Measurements from ENCODE around the gene TPRG1L.
"Not testable (repeated sequence)": the region's sequence is repeated elsewhere in the genome, so short reads cannot be mapped to it uniquely, and the experiment has no call there.

TPRG1L gene

DNA sequence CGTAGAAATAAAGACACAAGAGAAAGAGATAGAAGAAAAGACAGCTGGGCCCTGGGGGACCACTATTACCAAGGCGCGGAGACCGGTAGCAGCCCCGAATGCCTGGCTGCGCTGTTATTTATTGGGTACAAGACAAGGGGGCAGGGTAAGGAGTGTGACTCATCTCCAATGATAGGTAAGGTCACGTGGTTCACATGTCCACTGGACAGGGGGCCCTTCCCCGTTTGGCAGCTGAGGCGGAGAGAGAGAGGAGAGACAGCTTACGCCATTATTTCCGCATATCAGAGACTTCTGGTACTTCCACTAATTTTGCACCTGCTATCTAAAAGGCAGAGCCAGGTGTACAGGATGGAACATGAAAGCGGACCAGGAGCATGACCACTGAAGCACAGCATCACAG, 4.1 kb upstream of the TPRG1L start:
- H3K4me1 ChIP-seq (ENCODE audit: control insufficient read depth, insufficient read depth, low read length), result no peaks in the 10 kb centered on the region
- TF ChIP-seq ZNF621 (tag by site-specific recombination; IDR thresholded peaks at IDR 0.05) (no peak), ZNF423 (tag by site-specific recombination; IDR thresholded peaks at IDR 0.05) (no peak), EGR2 (tag by site-specific recombination; IDR thresholded peaks at IDR 0.05; ENCODE audit: low read depth) (no peak), OVOL3 (tag by site-specific recombination; IDR thresholded peaks at IDR 0.05) (no peak), ZNF514 (tag by site-specific recombination; IDR thresholded peaks at IDR 0.05) (no peak), SETDB1 (IDR thresholded peaks at IDR 0.05; ENCODE audit: insufficient read length, low read length) (no peak), ZSCAN16 (tag by site-specific recombination; IDR thresholded peaks at IDR 0.05) (no peak), YY1 (tag by site-specific recombination; IDR thresholded peaks at IDR 0.05) (no peak), ZNF184 (tag by site-specific recombination; IDR thresholded peaks at IDR 0.05) (no peak)
- TF ChIP-seq, protein P1, sequence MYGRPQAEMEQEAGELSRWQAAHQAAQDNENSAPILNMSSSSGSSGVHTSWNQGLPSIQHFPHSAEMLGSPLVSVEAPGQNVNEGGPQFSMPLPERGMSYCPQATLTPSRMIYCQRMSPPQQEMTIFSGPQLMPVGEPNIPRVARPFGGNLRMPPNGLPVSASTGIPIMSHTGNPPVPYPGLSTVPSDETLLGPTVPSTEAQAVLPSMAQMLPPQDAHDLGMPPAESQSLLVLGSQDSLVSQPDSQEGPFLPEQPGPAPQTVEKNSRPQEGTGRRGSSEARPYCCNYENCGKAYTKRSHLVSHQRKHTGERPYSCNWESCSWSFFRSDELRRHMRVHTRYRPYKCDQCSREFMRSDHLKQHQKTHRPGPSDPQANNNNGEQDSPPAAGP (tag by site-specific recombination; IDR thresholded peaks at IDR 0.05), result no peak
- TF ChIP-seq, protein P2, sequence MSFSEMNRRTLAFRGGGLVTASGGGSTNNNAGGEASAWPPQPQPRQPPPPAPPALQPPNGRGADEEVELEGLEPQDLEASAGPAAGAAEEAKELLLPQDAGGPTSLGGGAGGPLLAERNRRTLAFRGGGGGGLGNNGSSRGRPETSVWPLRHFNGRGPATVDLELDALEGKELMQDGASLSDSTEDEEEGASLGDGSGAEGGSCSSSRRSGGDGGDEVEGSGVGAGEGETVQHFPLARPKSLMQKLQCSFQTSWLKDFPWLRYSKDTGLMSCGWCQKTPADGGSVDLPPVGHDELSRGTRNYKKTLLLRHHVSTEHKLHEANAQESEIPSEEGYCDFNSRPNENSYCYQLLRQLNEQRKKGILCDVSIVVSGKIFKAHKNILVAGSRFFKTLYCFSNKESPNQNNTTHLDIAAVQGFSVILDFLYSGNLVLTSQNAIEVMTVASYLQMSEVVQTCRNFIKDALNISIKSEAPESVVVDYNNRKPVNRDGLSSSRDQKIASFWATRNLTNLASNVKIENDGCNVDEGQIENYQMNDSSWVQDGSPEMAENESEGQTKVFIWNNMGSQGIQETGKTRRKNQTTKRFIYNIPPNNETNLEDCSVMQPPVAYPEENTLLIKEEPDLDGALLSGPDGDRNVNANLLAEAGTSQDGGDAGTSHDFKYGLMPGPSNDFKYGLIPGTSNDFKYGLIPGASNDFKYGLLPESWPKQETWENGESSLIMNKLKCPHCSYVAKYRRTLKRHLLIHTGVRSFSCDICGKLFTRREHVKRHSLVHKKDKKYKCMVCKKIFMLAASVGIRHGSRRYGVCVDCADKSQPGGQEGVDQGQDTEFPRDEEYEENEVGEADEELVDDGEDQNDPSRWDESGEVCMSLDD (tag by site-specific recombination; IDR thresholded peaks at IDR 0.05), result no peak
- no peaks in the 10 kb centered on the region for H3K9me3 ChIP-seq (ENCODE audit: control insufficient read depth, insufficient read depth, low read depth, low read length)
- ChIA-PET POLR2A (interaction anchor here (1.2 kb wide), 2 partner anchors 11 to 130 kb away, joined by 3 read pairs; no protein-coding TSS in a partner anchor), CTCF (interaction anchor here (0.6 to 7.8 kb wide), 22 partner anchors 9 to 179 kb away, joined by 3 to 120 read pairs (median 6); no protein-coding TSS in a partner anchor)
- no peak overlapping the region for H3K27ac ChIP-seq (ENCODE audit: extremely low read depth, low read depth, low read length)
- H3K36me3 ChIP-seq (ENCODE audit: control insufficient read depth in 2 of 2, insufficient read depth in 1 of 2, low read length in 2 of 2), result no peaks in the 10 kb centered on the region
- no peak overlapping the region for H3K4me3 ChIP-seq (ENCODE audit: low read depth, low read length)

DNA sequence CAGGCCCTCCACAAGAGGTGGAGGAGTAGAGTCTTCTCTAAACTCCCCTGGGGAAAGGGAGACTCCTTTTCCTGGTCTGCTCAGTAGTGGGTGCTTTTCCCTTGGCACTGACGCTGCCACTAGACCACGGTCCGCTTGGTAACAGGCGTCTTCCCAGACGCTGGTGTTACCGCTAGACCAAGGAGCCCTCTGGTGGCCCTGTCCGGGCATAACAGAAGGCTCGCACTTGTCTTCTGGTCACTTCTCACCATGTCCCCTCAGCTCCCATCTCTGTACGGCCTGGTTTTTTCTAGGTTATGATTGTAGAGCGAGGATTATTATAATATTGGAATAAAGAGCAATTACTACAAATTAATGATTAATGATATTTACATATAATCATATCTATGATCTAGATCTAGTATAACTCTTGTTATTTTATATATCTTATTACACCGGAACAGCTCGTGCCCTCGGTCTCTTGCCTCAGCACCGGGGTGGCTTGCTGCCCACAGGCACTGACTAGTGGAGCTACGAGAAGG, 3.6 kb upstream of the TPRG1L start:
- H3K9me3 ChIP-seq (ENCODE audit: control insufficient read depth, insufficient read depth, low read depth, low read length); H3K4me1 ChIP-seq (ENCODE audit: control insufficient read depth, insufficient read depth, low read length); H3K4me3 ChIP-seq (ENCODE audit: low read depth, low read length); H3K27ac ChIP-seq (ENCODE audit: extremely low read depth, low read depth, low read length); H3K36me3 ChIP-seq (ENCODE audit: control insufficient read depth in 2 of 2, insufficient read depth in 1 of 2, low read length in 2 of 2): not testable (repeated sequence)
- ChIA-PET POLR2A (interaction anchor here (1.2 kb wide), 2 partner anchors 11 to 130 kb away, joined by 3 read pairs; no protein-coding TSS in a partner anchor), CTCF (interaction anchor here (0.6 to 7.8 kb wide), 22 partner anchors 8 to 804 kb away, joined by 3 to 120 read pairs (median 5); no protein-coding TSS in a partner anchor)

DNA sequence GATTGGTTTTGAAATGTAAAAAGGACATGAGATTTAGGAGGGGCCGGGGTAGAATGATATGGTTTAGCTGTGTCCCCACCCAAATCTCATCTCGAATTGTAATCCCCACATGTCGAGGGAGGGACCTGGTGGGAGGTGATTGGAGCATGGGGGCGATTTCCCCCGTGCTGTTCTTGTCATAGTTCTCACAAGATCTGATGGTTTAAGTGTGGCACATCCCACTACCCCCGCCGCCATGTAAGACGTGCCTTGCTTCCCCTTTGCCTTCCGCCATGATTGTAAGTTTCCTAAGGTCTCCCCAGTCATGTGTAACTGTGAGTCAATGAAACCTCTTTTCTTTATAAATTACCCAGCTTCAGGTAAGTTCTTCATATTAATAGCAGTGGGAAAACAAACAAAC, 2.7 kb upstream of the TPRG1L start:
- H3K36me3 ChIP-seq (ENCODE audit: control insufficient read depth in 2 of 2, insufficient read depth in 1 of 2, low read length in 2 of 2); H3K4me3 ChIP-seq (ENCODE audit: low read depth, low read length); H3K4me1 ChIP-seq (ENCODE audit: control insufficient read depth, insufficient read depth, low read length); H3K27ac ChIP-seq (ENCODE audit: extremely low read depth, low read depth, low read length); POLR2A ChIA-PET; H3K9me3 ChIP-seq (ENCODE audit: control insufficient read depth, insufficient read depth, low read depth, low read length): not testable (repeated sequence)
- CTCF ChIA-PET, result interaction anchor here (0.8 to 5.5 kb wide), 11 partner anchors 14 to 169 kb away, joined by 3 to 120 read pairs (median 6); no protein-coding TSS in a partner anchor
- TF ChIP-seq ZNF677 (tag by site-specific recombination; IDR thresholded peaks at IDR 0.05), result 0 out of 2 replicates have a peak, but pooled peaks have one; percentile 51

DNA sequence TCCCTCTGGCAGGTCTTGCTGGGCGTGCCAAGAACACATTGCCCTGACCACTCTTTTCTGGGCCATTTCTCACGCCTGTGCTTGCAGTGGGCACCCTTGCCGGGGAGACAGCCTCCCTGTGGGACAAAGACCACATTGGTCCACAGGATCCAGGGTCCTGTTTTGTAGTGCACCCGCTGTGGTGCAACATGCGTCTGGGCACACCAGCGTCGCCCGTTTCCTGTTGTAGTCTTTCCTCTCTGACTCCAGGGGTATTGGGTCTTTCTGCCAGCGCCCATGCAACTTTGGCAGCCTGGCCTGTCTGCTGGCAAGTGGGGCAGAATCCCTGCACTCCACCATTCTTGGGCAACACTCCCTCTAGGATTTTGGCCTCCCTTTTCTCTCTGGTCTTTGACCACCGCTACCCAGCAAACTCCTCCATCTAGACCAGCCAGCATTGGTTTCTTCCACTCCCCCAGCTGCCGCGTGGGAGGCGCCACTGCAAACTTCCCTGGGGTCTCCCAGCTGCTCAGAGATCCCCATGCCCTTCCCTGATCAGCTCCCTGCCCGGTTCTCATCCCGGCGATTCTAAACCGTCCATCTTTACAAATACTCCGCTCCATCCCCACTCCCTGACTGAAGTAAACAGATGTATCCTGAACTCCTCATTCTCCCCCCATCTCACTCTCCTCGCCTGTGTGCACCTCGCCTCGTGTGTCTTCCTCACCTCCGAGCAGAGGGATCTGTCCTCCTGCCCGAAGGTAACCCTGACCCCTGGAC, 1.2 kb upstream of the TPRG1L start:
- ChIA-PET CTCF (interaction anchor here (0.6 to 5.5 kb wide), 7 partner anchors 8 to 171 kb away, joined by 3 to 120 read pairs (median 4); no protein-coding TSS in a partner anchor), POLR2A (no interaction called here)
- peak overlapping the region; percentile 95 for H3K4me3 ChIP-seq (ENCODE audit: low read depth, low read length)
- H3K9me3 ChIP-seq (ENCODE audit: control insufficient read depth, insufficient read depth, low read depth, low read length), result no peaks in the 10 kb centered on the region
- TF ChIP-seq, protein P3, sequence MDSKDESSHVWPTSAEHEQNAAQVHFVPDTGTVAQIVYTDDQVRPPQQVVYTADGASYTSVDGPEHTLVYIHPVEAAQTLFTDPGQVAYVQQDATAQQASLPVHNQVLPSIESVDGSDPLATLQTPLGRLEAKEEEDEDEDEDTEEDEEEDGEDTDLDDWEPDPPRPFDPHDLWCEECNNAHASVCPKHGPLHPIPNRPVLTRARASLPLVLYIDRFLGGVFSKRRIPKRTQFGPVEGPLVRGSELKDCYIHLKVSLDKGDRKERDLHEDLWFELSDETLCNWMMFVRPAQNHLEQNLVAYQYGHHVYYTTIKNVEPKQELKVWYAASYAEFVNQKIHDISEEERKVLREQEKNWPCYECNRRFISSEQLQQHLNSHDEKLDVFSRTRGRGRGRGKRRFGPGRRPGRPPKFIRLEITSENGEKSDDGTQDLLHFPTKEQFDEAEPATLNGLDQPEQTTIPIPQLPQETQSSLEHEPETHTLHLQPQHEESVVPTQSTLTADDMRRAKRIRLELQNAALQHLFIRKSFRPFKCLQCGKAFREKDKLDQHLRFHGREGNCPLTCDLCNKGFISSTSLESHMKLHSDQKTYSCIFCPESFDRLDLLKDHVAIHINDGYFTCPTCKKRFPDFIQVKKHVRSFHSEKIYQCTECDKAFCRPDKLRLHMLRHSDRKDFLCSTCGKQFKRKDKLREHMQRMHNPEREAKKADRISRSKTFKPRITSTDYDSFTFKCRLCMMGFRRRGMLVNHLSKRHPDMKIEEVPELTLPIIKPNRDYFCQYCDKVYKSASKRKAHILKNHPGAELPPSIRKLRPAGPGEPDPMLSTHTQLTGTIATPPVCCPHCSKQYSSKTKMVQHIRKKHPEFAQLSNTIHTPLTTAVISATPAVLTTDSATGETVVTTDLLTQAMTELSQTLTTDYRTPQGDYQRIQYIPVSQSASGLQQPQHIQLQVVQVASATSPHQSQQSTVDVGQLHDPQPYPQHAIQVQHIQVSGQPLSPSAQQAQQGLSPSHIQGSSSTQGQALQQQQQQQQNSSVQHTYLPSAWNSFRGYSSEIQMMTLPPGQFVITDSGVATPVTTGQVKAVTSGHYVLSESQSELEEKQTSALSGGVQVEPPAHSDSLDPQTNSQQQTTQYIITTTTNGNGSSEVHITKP (tag by site-specific recombination; IDR thresholded peaks at IDR 0.05), result peak; percentile 89
- TF ChIP-seq, protein P4, sequence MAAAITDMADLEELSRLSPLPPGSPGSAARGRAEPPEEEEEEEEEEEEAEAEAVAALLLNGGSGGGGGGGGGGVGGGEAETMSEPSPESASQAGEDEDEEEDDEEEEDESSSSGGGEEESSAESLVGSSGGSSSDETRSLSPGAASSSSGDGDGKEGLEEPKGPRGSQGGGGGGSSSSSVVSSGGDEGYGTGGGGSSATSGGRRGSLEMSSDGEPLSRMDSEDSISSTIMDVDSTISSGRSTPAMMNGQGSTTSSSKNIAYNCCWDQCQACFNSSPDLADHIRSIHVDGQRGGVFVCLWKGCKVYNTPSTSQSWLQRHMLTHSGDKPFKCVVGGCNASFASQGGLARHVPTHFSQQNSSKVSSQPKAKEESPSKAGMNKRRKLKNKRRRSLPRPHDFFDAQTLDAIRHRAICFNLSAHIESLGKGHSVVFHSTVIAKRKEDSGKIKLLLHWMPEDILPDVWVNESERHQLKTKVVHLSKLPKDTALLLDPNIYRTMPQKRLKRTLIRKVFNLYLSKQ (tag by site-specific recombination; IDR thresholded peaks at IDR 0.05; ENCODE audit: borderline replicate concordance), result no peak
- H3K4me1 ChIP-seq (ENCODE audit: control insufficient read depth, insufficient read depth, low read length), result no peaks in the 10 kb centered on the region
- no peak overlapping the region; the same call in 1 of the 2 replicates for H3K27ac ChIP-seq (ENCODE audit: extremely low read depth, low read depth, low read length)
- peaks cover 7 to 18% of the 10 kb centered on the region in 2 experiments for H3K36me3 ChIP-seq (ENCODE audit: control insufficient read depth in 2 of 2, insufficient read depth in 1 of 2, low read length in 2 of 2)
